Subcutaneous adipose tissue (tissue), 4 donors: ENCODE measurements around the gene NEUROD6. TPM values are rescaled to one million over a fixed set of nuclear protein-coding genes. Genes with fewer than 3 reads are reported as not detected.

Source experiments
- CTCF ChIP-seq: fragments of 450-650 bp; IDR thresholded peaks from one replicate; pipeline ENCODE4 v1.5.1; 2016; ENCODE audit warnings: low read depth, mild to moderate bottlenecking, control low read depth, antibody characterized with exemption, moderate library complexity
- total RNA-seq, 4 donors: library from RNA; depleted of rRNA; stranded (reverse); fragments of >200 nt; gene quantifications; one replicate each; pipeline ENCODE4 v1.1.0, GENCODE V29; 2016

Gene NEUROD6
- total RNA-seq, 4 donors from 2014 or later = not detected

GRCh38 chr7:31333291-31333690 lies 7.2 kb downstream of the NEUROD6 start:
- no peak for TF ChIP-seq CTCF

- TF ChIP-seq CTCF = no peak
These were observed 13.5 kb downstream of the NEUROD6 start for GRCh38 chr7:31327071-31327470.

GRCh38 chr7:31326416-31326815 lies 14.1 kb downstream of the NEUROD6 start:
- no peak for TF ChIP-seq CTCF

GRCh38 chr7:31323101-31323500 lies 17.4 kb downstream of the NEUROD6 start:
- TF ChIP-seq CTCF = no peak

GRCh38 chr7:31320675-31321074 lies 19.9 kb downstream of the NEUROD6 start:
- no peak for TF ChIP-seq CTCF

GRCh38 chr7:31318313-31318712 lies 22.2 kb downstream of the NEUROD6 start:
- no peak for TF ChIP-seq CTCF

GRCh38 chr7:31316876-31317275 lies 23.6 kb downstream of the NEUROD6 start:
- no peak for TF ChIP-seq CTCF
